GM23248 (cell line): ENCODE results near the gene CHRNB1.

Experiments used
- EZH2 ChIP-seq: fragments of 200-600 bp; sonication (generic); IDR thresholded peaks from 2 replicates; pipeline ENCODE4 v1.6.1; 2018; ENCODE audit warnings: antibody characterized with exemption, mild to moderate bottlenecking; ENCODE audit not compliant: insufficient read depth, poor library complexity, severe bottlenecking
- EZH2phosphoT487 ChIP-seq: fragments of 200-600 bp; sonication (generic); IDR thresholded peaks from 2 replicates; pipeline ENCODE4 v1.6.1; 2018; ENCODE audit warnings: antibody characterized with exemption, moderate library complexity, mild to moderate bottlenecking, low read depth; ENCODE audit not compliant: insufficient read depth

DNA sequence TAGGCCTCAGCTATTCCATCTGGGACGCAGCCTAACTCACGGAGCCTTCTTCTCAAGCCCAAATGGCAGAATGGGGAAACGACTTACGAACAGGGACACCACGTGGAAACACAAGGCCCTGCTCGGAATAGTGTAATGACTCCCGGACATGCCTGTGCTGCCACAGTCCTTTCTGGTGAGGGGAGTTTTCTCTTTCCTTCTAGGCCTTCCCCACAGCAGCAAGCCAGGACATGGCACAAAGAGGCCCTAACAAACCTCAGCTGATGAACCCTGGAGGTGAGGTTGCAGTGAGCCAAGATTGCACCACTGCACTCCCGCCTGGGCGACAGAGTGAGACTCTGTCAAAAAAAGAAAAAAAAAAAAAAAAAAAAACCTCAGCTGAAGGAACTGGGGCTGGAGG, 19.2 kb downstream of the CHRNB1 start:
- TF ChIP-seq EZH2 = no peak
- no peak for TF ChIP-seq EZH2phosphoT487
